Measurements from ENCODE around the gene NARS2. TPM values are rescaled to one million over a fixed set of nuclear protein-coding genes. Genes with fewer than 3 reads are reported as not detected.

Gene NARS2
- total and polyA plus RNA-seq, 9 of the 15 experiments (the other 6 are each of a cell fraction or from before 2014, with no cell fraction given), result 26.8 to 48.0 (median 34.2) TPM

DNA sequence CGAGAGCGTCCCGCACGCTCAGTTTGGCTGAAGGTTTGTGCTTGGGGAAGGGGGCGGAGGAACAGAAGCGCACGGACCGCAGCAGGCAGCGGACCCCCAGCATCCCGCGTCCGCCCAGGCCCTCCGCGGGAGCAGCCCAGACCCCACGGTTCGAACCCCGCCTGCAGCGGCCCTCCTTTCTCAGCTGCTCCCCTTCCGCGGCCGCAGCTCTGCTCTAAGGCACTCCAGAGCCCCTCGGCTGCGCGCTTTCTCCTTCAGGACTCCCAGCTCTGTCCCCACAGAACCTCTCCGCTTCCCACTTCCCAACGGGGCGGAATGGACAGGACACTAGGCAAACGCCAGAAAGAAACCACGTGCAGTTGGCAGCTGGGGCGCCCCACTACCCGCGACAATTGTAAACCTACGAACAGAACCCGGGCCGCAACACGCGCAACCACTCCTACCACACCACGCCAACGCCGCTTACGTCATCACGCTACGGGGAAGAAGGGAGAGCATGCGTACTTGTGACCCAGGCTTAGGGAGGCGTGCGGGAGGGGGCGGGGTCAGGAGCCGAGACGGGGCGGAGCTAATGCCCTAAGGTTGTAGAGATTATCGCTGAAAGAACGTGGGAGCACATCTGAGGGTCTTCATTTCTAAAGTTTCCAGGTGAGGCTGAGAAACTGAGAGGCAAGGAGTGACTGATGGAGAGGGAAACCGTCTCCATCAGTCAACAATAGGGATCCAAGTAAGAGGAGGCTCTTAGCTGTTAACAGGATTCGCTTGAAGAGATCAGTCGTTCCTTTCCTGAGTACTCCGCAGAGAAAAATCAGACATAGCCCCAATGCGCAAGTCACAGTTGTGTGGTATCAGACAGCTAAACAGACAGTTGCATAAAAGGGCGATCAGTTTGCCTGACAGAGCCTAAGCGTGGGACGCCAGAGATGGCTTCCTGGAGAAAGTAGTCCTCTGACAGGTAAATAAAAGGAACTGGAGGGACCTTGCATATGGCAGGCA lies at the start of gene NARS2 (continued):
- TF ChIP-seq, protein P1, sequence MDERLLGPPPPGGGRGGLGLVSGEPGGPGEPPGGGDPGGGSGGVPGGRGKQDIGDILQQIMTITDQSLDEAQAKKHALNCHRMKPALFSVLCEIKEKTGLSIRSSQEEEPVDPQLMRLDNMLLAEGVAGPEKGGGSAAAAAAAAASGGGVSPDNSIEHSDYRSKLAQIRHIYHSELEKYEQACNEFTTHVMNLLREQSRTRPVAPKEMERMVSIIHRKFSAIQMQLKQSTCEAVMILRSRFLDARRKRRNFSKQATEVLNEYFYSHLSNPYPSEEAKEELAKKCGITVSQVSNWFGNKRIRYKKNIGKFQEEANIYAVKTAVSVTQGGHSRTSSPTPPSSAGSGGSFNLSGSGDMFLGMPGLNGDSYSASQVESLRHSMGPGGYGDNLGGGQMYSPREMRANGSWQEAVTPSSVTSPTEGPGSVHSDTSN (CRISPR knock-in tag; IDR thresholded peaks at IDR 0.05; ENCODE audit: low read depth), result no peak
- TF ChIP-seq, protein P1 (tag; conservative IDR thresholded peaks at IDR 0.05; ENCODE audit: low read depth), result no peak
- TF ChIP-seq HNRNPUL1 (IDR thresholded peaks at IDR 0.05; ENCODE audit: low read length) (no peak), ZNF174 (CRISPR knock-in tag; IDR thresholded peaks at IDR 0.05) (no peak), POLR3A (IDR thresholded peaks at IDR 0.05; ENCODE audit: borderline replicate concordance, extremely low read depth, insufficient read depth, insufficient read length) (no peak), GTF2A2 (tag; IDR thresholded peaks at IDR 0.05) (no peak), FOXA1 (IDR thresholded peaks at IDR 0.05; ENCODE audit: borderline replicate concordance) (no peak), ZNF134 (CRISPR knock-in tag; conservative IDR thresholded peaks at IDR 0.05) (no peak), RBM17 (IDR thresholded peaks at IDR 0.05; ENCODE audit: borderline replicate concordance, low read depth, low read length) (no peak), POU5F1 (IDR thresholded peaks at IDR 0.05; ENCODE audit: borderline replicate concordance, low read depth, low read length, partially characterized antibody) (no peak), CEBPG (CRISPR knock-in tag; IDR thresholded peaks at IDR 0.05) (peak; percentile 79), CEBPG (tag; conservative IDR thresholded peaks at IDR 0.05 in 1 of 2, IDR thresholded peaks at IDR 0.05 in 1 of 2) (peak; percentile 7 to 79; a peak in 2 of 4 replicates), RBM15 (IDR thresholded peaks at IDR 0.05; ENCODE audit: insufficient read depth, low read length) (no peak)
- TF ChIP-seq, protein P2, sequence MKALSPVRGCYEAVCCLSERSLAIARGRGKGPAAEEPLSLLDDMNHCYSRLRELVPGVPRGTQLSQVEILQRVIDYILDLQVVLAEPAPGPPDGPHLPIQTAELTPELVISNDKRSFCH (CRISPR knock-in tag; IDR thresholded peaks at IDR 0.05), result no peak
- TF ChIP-seq, protein P2 (tag; IDR thresholded peaks at IDR 0.05), result no peak

Data from K562 (cell line).